NCI-H2196 (cell line): ENCODE results near the gene TXN2.
"Not testable (repeated sequence)": the region's sequence is repeated elsewhere in the genome, so short reads cannot be mapped to it uniquely, and the experiment has no call there.

ENCODE experiments used
- DNase-seq: peaks from one replicate; lab custom pipeline; 2025; ENCODE audit not compliant: unreplicated experiment; lab: John Stamatoyannopoulos, UW

TXN2 gene

GRCh38 chr22:36432592-36433317 is 48.7 kb downstream of the TXN2 start:
- no peak for DNase-seq

GRCh38 chr22:36431977-36432376 is 49.5 kb downstream of the TXN2 start:
- no peak for DNase-seq

GRCh38 chr22:36430863-36431262 is 50.6 kb downstream of the TXN2 start:
- no peak for DNase-seq

GRCh38 chr22:36427952-36428351 is 53.5 kb downstream of the TXN2 start:
- not testable (repeated sequence) for DNase-seq

GRCh38 chr22:36425977-36426523 is 55.4 kb downstream of the TXN2 start:
- no peak for DNase-seq

- no peak for DNase-seq
These were observed 56.4 kb downstream of the TXN2 start for GRCh38 chr22:36424901-36425579.

- not testable (repeated sequence) for DNase-seq
These were observed 57.0 kb downstream of the TXN2 start for GRCh38 chr22:36424466-36424865.

GRCh38 chr22:36423461-36424404 is 57.7 kb downstream of the TXN2 start:
- no peak for DNase-seq

- DNase-seq, result no peak
These were observed 59.0 kb downstream of the TXN2 start for GRCh38 chr22:36422287-36423014.

GRCh38 chr22:36419912-36420882 is 61.2 kb downstream of the TXN2 start:
- no peak for DNase-seq

- no peak for DNase-seq
These were observed 62.1 kb downstream of the TXN2 start for GRCh38 chr22:36419177-36419911.

- peak; percentile 7 for DNase-seq
These were observed 64.2 kb downstream of the TXN2 start for GRCh38 chr22:36417281-36417686.
